ENCODE results near the gene RND1. TPM values are rescaled to one million over a fixed set of nuclear protein-coding genes. Genes with fewer than 3 reads are reported as not detected.

The RND1 gene
- total RNA-seq, 4 donors from 2014 or later, result 1.8 TPM; not detected in 3

DNA sequence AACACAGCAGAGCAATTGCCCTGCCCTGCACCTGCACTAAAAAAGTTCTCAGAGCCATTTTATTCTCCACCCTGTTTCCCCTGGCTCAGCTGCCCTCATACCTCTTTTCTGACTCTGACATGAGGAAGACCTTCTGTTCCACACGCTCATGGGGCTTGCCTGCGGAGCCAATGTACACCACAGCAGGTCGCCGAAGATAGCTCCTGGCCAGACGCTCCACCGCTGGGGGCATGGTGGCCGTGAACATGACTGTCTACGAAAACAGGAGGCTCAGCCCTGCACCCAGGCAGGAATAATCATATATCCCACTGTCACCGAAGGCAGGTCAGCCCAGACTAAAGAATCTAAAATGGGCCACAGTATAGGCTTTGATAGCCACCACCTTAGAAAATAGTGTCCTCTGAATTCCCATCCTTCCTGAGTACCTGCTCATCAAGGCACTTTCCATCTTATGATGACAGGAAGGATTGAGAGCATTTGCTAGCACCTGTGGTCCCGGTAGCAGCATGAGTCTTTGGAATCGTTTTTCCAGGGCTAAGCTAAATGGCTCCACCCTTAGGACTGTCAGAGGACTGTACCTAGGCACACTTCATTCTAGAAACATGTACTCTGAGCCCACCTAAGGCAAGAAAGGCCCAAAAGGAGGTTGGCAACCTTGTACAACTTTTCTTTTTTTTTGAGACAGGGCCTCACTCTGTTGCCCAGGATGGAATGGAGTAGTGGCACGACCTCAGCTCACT lies 33.2 kb downstream of the RND1 start:
- H3K27ac ChIP-seq, result no peak overlapping the region
- peaks cover 8 to 100% (median 76%) of the 10 kb centered on the region in 3 donors for H3K36me3 ChIP-seq
- H3K4me1 ChIP-seq, result no peaks in the 10 kb centered on the region
- H3K9me3 ChIP-seq, result no peaks in the 10 kb centered on the region
- no peak for DNase-seq (ENCODE audit: low spot score in 2 of 2)
- no peak overlapping the region for H3K4me3 ChIP-seq
- TF ChIP-seq POLR2A (IDR thresholded peaks at IDR 0.05), result no peak
- TF ChIP-seq, protein P1, sequence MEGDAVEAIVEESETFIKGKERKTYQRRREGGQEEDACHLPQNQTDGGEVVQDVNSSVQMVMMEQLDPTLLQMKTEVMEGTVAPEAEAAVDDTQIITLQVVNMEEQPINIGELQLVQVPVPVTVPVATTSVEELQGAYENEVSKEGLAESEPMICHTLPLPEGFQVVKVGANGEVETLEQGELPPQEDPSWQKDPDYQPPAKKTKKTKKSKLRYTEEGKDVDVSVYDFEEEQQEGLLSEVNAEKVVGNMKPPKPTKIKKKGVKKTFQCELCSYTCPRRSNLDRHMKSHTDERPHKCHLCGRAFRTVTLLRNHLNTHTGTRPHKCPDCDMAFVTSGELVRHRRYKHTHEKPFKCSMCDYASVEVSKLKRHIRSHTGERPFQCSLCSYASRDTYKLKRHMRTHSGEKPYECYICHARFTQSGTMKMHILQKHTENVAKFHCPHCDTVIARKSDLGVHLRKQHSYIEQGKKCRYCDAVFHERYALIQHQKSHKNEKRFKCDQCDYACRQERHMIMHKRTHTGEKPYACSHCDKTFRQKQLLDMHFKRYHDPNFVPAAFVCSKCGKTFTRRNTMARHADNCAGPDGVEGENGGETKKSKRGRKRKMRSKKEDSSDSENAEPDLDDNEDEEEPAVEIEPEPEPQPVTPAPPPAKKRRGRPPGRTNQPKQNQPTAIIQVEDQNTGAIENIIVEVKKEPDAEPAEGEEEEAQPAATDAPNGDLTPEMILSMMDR (IDR thresholded peaks at IDR 0.05), result no peak
- no peak for TF ChIP-seq EP300 (IDR thresholded peaks at IDR 0.05)
- WGBS, 2 donors, result 88 to 89% methylated on average over 12 of the region's 12 CpGs
- H3K27me3 ChIP-seq, result no peaks in the 10 kb centered on the region

DNA sequence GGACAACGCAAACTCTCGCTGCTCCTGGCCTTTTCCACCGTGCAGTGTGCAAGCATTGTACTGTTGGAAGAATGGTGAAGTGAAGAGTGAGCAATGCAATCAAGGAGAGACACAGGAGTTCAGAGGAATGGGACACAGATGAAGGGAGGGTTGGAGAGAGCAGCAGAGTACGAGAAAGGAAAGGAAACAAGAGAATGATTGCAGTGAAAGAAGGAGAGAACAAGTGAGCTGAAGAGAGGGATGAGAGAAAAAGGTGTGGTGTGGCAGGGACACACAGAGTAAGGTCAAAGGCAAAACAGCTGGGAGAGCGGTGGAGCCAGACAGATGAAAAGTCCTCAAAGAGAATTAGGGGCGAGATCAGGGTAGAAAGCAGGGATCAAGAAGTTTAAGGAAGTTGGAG lies 34.4 kb downstream of the RND1 start:
- Histone ChIP-seq H3K4me1 (no peaks in the 10 kb centered on the region), H3K36me3 (peaks cover 8 to 100% (median 65%) of the 10 kb centered on the region in 3 donors), H3K27me3 (no peaks in the 10 kb centered on the region), H3K27ac (no peak overlapping the region), H3K4me3 (no peak overlapping the region), H3K9me3 (no peaks in the 10 kb centered on the region)
- no peak for DNase-seq (ENCODE audit: low spot score in 2 of 2)
- TF ChIP-seq POLR2A (IDR thresholded peaks at IDR 0.05) (no peak), EP300 (IDR thresholded peaks at IDR 0.05) (no peak)
- TF ChIP-seq, protein P1 (IDR thresholded peaks at IDR 0.05), result no peak
- WGBS, 2 donors, result 80 to 81% methylated on average over 6 of the region's 6 CpGs

DNA sequence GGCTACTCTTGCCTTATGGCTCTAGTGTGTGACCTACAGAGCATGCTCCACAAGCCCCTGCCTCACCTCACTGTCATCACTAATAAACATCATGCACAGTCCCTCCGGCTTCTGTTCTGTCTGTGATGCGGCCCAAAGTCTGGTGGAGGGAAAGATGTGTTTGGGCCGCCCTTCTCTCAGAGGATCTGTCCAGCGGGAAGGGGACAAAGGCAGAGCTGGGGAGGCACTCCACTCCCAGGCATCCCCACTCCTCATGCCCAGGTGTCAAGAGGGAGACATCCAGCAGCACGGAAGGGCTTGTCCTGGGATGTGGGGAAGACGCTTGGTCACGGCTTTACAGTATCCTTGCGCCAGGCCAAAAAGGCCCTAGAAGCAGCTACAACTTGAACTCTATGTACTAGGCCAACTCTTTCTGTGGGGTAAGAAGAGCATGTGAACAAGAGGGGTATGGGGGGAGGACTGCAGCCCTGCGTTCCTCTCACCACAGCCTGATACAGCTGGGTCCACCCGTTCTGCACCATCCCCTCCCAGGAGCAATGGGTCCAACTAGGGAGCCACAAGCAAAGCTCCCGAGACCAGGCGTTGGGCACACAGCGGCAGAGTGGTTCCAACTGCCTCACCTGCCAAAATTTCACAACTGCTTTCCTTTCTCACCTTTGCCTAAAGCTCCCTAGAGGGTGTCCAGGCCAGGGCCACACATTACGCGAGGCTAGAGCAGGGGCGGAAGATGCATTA lies 36.7 kb downstream of the RND1 start:
- Histone ChIP-seq H3K9me3 (no peaks in the 10 kb centered on the region), H3K36me3 (peaks cover 3 to 100% (median 45%) of the 10 kb centered on the region in 3 donors), H3K27me3 (no peaks in the 10 kb centered on the region), H3K27ac (no peak overlapping the region), H3K4me1 (no peaks in the 10 kb centered on the region), H3K4me3 (no peak overlapping the region)
- no peak for DNase-seq (ENCODE audit: low spot score in 2 of 2)
- WGBS, 2 donors, result 84 to 91% methylated on average over 15 to 16 of the region's 16 CpGs
- no peak for TF ChIP-seq POLR2A (IDR thresholded peaks at IDR 0.05)
- TF ChIP-seq, protein P1 (IDR thresholded peaks at IDR 0.05), result no peak
- TF ChIP-seq EP300 (IDR thresholded peaks at IDR 0.05), result no peak

DNA sequence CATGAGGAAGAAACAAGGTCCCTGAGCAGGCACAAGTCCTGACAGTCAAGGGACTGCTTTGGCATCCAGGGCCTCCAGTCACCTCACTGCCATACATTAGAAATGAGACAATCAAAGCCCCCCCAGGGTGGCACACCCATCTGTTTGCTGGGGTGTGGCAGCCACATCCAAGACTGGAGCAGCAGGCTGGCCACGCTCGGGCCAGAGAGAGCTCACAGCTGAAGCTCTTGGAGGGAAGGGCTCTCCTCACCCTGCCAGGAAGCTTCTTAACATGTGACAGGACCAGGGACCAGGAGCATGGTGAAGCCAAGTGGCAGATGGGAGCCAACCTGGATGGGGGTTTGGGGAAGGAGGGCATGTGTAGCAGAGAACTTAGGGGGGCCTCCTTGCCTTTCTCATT lies 37.4 kb downstream of the RND1 start:
- no peaks in the 10 kb centered on the region for H3K9me3 ChIP-seq
- TF ChIP-seq EP300 (IDR thresholded peaks at IDR 0.05) (no peak), POLR2A (IDR thresholded peaks at IDR 0.05) (no peak)
- TF ChIP-seq, protein P1 (IDR thresholded peaks at IDR 0.05), result no peak
- H3K4me3 ChIP-seq, result no peak overlapping the region
- no peaks in the 10 kb centered on the region for H3K4me1 ChIP-seq
- H3K27ac ChIP-seq, result no peak overlapping the region
- DNase-seq (ENCODE audit: low spot score in 2 of 2), result no peak
- H3K36me3 ChIP-seq, result peaks cover 3 to 97% (median 41%) of the 10 kb centered on the region in 3 donors
- WGBS, 2 donors, result 44 to 80% methylated on average over 2 of the region's 2 CpGs
- H3K27me3 ChIP-seq, result no peaks in the 10 kb centered on the region

DNA sequence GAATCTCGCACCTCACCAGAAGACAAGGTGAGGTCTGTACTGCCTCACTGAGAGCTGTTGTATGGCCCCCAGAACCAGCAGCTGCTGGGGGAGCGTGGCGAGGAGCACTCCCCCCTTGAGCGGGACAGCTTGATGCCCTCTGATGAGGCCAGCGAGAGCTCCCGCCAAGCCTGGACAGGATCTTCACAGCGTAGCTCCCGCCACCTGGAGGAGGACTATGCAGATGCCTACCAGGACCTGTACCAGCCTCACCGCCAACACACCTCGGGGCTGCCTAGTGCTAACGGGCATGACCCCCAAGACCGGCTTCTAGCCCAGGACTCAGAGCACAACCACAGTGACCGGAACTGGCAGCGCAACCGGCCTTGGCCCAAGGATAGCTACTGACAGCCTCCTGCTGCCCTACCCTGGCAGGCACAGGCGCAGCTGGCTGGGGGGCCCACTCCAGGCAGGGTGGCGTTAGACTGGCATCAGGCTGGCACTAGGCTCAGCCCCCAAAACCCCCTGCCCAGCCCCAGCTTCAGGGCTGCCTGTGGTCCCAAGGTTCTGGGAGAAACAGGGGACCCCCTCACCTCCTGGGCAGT lies 38.1 kb downstream of the RND1 start:
- H3K27me3 ChIP-seq, result no peaks in the 10 kb centered on the region
- no peak overlapping the region for H3K4me3 ChIP-seq
- peaks cover 3 to 90% (median 34%) of the 10 kb centered on the region in 3 donors for H3K36me3 ChIP-seq
- no peak overlapping the region for H3K27ac ChIP-seq
- no peaks in the 10 kb centered on the region for H3K4me1 ChIP-seq
- H3K9me3 ChIP-seq, result no peaks in the 10 kb centered on the region
- no peak for TF ChIP-seq EP300 (IDR thresholded peaks at IDR 0.05)
- no peak for TF ChIP-seq POLR2A (IDR thresholded peaks at IDR 0.05)
- TF ChIP-seq, protein P1 (IDR thresholded peaks at IDR 0.05), result no peak
- WGBS, 2 donors, result 88 to 95% methylated on average over 14 to 15 of the region's 17 CpGs
- no peak for DNase-seq (ENCODE audit: low spot score in 2 of 2)

Data from tibial nerve (tissue), 4 donors.